B cell (primary cell): ENCODE measurements around the gene MED15.

ENCODE experiments used
- CTCF ChIP-seq: fragments of 200-600 bp; IDR thresholded peaks from one replicate; pipeline ENCODE4 v1.8.0; 2022; ENCODE audit warnings: antibody characterized with exemption, mild to moderate bottlenecking
- EZH2 ChIP-seq: IDR thresholded peaks from 2 replicates; pipeline ENCODE4 v1.6.1; 2012; ENCODE audit warnings: borderline replicate concordance, low read depth, mild to moderate bottlenecking, moderate library complexity, low read length; ENCODE audit not compliant: insufficient read depth, poor library complexity, severe bottlenecking

DNA sequence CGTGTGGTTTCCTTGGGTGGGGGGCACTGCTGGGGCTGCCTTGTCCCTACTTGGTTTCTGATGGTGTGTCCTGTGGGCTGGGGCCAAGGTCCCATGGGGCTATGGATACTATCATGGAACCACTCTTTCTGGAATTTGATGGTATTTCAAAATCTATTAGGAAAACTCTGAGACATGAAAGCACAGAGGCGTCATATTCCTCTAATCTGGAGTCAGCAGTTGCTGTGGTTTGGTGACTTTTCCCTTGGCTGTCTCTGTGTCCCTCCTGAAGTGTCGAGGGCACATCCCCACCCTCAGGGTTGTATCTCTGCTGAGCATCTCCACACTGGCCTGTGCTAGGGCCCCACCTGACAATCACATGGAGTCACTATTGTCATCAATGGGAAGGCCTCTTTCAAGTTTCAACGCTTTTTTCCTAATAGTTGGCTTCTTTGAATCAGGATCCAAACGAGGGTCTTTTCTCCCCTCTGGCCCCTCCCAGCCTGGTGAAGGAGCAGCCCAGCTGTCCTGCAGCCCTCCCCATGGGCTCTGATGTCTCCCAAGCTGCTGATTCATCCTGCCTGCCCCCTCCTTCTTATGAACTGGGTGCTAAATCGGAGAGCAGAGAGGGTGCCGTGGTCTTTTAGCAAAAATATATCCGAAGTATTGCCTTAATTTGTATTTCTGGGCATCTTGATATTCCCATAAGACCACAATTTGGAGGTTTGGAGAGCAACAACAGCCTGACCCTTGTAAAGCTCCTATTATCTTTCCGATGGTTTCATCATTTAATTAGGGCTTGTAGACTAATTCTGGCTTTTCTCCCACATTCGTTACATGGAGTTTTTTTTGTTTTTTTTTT is 38.5 kb downstream of the MED15 start:
- TF ChIP-seq EZH2 (no peak), CTCF (no peak)
